ENCODE data around the gene BTBD16. TPM values are rescaled to one million over a fixed set of nuclear protein-coding genes. Genes with fewer than 3 reads are reported as not detected.

Gene BTBD16
- total and polyA plus RNA-seq, 2 of the 13 experiments (the other 11 are each of a cell fraction or from before 2014, with no cell fraction given), result 5.0 to 11.9 TPM

DNA sequence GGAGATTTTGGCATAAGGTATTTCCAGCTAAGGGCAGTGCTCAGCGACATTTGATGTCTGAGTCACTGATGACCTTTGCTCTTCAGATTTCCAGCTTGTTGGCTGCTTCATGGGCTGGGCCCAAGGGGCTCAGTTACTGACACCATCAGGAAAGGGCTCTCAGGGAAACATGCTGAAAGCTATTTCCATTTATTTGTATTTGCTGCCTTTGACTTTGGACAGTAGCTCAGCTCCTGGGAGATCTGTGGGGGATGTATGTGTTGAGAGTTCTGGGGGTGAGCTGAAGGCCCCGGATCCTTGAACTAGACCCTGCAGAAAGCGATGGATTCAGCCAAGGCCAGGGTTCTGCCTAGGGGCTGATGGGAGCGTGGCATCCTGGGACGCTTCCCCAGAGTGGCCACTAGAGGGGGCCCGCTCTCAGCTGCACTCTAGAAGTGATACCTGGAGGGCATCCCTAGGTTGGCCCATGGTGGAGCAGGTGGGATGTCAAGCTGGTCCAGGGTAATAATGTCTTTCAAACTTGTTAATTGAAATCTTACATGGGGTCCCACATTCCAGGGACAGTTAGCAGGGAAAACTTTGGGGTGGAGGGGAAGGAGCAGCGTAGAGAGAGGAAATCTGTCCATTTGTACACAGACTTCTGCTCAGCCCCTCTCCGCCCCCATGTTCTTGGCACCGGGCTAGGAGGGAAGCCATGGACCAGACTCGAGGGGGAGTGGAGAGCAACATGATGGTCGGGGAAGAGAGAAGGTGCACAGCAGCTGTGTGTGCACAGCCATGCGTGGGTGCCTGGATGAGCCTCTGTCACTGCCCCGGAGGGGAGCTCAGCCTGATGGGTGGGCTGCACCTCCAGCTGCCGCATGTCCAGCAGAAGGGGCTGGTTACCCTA, 3.0 kb upstream of the BTBD16 start (continued):
- TF ChIP-seq ZNF18 (CRISPR knock-in tag; IDR thresholded peaks at IDR 0.05; ENCODE audit: insufficient replicate concordance) (no peak), ZNF616 (CRISPR knock-in tag; IDR thresholded peaks at IDR 0.05; ENCODE audit: low read depth) (no peak), ZNF674 (CRISPR knock-in tag; IDR thresholded peaks at IDR 0.05; ENCODE audit: low read depth) (no peak), ZNF782 (CRISPR knock-in tag; IDR thresholded peaks at IDR 0.05; ENCODE audit: borderline replicate concordance) (no peak), ZNF484 (CRISPR knock-in tag; IDR thresholded peaks at IDR 0.05; ENCODE audit: borderline replicate concordance, low read depth) (no peak), THAP7 (CRISPR knock-in tag; IDR thresholded peaks at IDR 0.05) (0 out of 2 replicates have a peak, but pooled peaks have one; percentile 30), GATA4 (IDR thresholded peaks at IDR 0.05; ENCODE audit: borderline replicate concordance, low read depth) (no peak), ARID4A (CRISPR knock-in tag; IDR thresholded peaks at IDR 0.05; ENCODE audit: borderline replicate concordance) (no peak), EZH2 (conservative IDR thresholded peaks at IDR 0.05; ENCODE audit: low read depth, low read length) (no peak), CEBPB (IDR thresholded peaks at IDR 0.05; ENCODE audit: borderline replicate concordance, low read depth, low read length) (no peak), ZMAT3 (CRISPR knock-in tag; conservative IDR thresholded peaks at IDR 0.05) (peak; percentile 69; the same call in 1 of the 2 replicates), TSC22D2 (CRISPR knock-in tag; IDR thresholded peaks at IDR 0.05; ENCODE audit: borderline replicate concordance) (no peak), TEAD3 (CRISPR knock-in tag; optimal IDR thresholded peaks at IDR 0.05; ENCODE audit: borderline replicate concordance) (peak; percentile 22), NFRKB (IDR thresholded peaks at IDR 0.05) (no peak), HES4 (CRISPR knock-in tag; IDR thresholded peaks at IDR 0.05; ENCODE audit: borderline replicate concordance) (no peak), REPIN1 (CRISPR knock-in tag; IDR thresholded peaks at IDR 0.05; ENCODE audit: borderline replicate concordance, low read depth) (no peak)
- TF ChIP-seq, protein P1, sequence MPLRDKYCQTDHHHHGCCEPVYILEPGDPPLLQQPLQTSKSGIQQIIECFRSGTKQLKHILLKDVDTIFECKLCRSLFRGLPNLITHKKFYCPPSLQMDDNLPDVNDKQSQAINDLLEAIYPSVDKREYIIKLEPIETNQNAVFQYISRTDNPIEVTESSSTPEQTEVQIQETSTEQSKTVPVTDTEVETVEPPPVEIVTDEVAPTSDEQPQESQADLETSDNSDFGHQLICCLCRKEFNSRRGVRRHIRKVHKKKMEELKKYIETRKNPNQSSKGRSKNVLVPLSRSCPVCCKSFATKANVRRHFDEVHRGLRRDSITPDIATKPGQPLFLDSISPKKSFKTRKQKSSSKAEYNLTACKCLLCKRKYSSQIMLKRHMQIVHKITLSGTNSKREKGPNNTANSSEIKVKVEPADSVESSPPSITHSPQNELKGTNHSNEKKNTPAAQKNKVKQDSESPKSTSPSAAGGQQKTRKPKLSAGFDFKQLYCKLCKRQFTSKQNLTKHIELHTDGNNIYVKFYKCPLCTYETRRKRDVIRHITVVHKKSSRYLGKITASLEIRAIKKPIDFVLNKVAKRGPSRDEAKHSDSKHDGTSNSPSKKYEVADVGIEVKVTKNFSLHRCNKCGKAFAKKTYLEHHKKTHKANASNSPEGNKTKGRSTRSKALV (CRISPR knock-in tag; IDR thresholded peaks at IDR 0.05), result no peak

Measured in HepG2 (cell line).